Activated CD8-positive, alpha-beta memory T cell treated with anti-CD3 and anti-CD28 coated beads for 4 hours (primary cell): ENCODE measurements around the gene MAD1L1.
"Not testable (repeated sequence)": the region's sequence is repeated elsewhere in the genome, so short reads cannot be mapped to it uniquely, and the experiment has no call there.

Experiments used
- DNase-seq, 2 donors: peaks; one replicate each; pipeline ENCODE4 v3.0.0-alpha.2; 2020; ENCODE audit warnings: low read depth in 2 of 2

MAD1L1 gene

GRCh38 chr7:2004841-2005725, 227.7 kb downstream of the MAD1L1 start:
- no peak for DNase-seq

- no peak for DNase-seq
Measured at GRCh38 chr7:2003931-2004812, 228.6 kb downstream of the MAD1L1 start.

- no peak for DNase-seq
Measured at GRCh38 chr7:2003451-2003930, 229.3 kb downstream of the MAD1L1 start.

DNA sequence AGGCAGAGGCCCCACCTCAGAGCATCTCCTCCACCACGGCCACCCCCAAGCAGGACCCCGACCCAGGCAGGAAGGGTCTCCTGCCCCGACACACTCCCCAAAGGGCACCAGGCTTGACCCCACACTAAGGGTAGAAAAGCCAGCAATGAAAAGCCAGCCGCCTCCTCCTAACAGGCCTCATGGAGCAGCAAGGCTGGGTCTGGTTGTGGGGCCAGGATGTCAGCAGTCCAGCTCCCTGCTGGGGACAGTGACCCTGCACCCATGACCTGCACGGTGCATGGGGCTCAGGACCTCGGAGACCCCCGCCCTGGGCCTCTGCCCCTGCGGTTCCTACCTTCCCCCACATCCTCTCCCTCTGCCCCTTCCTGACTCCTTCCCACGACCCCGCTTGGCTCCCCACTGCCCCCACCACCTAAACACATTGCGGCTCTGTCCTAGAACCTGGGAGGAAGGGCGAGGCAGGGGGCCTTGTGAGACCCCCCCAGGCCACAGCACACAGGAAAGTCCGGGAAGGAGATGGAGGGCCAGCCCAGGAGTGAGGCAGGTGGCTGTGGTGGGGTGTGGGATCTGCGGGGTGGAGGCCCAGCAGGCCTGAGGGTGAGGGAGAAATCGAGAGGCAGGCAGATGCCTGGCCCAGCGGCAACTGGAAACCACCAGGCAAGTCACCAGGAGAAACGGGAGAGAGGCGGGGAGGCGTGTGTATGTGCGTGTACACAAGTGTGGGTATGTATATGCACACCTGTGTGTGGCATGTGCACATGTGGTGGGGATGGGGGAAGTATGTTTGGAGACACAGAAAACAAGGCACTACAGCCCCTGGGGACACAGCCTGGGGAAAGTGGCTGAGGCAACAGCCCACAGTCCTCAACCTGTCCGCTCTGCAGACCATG, 229.9 kb downstream of the MAD1L1 start:
- DNase-seq, result no peak

DNA sequence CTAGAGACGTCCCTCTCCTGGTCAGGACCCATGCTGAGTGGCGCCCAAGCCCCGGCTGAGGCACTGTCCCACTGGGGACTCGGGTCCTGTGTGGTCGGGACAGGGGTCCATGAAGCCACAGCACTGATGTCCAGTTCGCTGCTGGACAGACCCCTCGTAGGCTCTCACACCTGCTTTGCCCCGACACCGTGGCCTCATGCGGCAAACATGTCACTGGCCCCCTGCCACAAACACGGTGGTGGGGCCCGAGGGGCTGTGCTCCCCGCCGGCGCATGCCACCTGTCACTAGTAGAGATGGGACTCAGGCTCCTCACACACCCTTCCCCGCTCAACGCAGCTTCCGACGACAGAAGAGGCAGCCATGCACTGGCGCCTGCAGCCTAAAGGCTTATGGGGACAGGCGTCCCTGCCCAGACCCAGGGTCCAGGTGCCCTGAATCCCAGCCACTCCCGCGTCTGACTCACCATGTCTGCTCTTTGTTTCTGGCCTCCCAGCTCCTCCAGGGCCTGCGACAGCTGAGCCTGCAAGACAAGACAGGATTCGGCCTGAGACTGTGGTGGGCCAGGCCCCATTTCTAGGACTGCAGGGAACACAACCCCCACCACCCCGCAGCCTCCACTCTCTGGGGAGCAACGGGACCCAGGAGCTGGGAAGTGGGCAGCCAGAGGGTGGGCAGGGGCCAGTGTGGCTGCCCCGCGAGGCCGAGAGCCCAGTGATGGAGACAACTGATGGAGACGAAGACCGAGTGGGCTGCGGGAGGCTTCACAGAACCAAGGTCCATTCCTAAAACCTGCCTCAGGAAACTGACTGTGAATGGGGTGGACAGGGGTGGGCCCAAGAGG, 230.9 kb downstream of the MAD1L1 start:
- DNase-seq, result no peak

DNA sequence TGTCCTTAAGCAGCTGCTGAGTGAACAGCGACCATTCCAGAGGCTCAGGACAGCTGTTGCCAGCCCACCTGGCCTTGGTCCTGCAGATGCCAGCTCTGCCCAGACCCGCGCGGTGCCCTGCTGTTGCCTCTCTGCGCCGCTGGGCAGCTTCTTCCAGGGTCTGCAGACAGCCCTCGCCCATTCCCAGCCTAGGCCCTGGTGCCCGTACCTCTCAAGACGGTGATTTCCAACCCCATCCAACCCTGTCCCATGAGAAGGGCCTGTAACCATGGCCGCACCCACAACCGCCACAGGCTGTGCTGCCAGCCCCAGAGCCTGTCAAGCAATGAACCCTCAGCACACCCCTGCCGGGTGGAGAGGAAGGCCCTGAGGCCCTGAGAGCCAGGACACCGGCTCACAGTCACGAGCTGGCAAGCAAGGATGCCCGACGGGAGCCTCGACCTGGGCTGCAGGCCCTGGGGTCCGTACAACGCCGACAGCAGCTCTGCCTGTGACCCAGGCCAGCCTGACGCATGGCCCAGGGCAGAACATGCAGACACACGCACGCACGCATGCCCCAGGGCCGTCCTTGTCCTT, 231.9 kb downstream of the MAD1L1 start:
- no peak for DNase-seq

DNA sequence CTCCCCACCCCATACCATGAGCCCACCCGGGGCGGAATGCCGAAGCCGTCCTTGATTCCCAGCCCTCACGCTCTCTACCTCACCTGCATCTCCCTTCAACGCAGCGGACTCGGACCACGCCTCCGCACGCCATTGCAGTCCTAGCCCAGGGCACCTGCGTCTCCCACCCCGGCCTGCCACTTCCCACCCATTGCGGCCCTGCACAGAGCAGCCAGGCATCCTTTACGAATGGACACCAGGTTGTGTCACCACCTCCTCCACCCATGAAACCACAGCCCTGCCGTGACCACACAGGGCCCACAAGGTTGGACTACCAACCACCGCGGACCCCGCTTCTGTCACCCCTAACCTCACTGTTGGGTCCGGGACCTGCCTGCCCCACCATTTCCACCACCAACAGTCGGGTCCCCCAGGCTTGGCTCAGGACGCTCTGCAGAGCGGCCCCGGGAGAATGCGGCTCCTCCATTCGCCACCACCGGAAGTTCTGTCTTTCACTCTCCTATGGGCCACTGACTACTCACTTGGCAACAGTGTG, 232.5 kb downstream of the MAD1L1 start:
- no peak for DNase-seq

DNA sequence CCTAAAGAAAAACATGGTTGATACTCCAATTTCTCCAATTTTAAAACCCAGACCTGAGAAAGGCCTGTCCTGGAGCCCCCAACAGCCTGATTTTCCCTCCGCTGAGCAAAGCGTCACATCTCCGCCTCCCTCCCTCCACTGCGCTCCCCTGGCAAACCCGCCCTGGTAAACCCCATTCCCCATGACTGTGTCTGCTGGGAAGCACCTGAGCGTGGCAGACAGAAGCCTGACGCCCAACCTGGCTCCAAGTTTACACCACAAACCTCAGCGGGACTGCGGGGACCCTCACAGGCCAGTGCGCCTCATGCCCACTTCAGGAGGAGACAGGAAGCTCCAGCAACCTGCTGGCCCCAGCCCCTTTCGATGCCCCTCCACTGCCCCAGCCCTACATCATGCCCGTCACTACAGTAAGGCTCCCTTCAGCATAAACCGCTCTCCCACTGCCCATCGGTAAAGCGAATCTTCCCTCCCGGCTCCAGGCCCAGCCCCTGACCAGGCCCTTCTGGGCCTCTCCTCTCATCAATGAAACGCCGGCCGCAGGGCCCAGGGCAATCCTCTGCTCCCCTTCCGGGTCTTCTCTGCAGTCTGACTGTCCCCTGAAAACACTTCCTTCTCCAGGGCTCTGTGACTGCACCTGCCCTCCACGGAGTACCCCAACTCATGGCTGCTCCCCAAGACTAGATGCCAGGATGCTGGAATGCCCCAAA, 233.3 kb downstream of the MAD1L1 start:
- DNase-seq, result no peak

DNA sequence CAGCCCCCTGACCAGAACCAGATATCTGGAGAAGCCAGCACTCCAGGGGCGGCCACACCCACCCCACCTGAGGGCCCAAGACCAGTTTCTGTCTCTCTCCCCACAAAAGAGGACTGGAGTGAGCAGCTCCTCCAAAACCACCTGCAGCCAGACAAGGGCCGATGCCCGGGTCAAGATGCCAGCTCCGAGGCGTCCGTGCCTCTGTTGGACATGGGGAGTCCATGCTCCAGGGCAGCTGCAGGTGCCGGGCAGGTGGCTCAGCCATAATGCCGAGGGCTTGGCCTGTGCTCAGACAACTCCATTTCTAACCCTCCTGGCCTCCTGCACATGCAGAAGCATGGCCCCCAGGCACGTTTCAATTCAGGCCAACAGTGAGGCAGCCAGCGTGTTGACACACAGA, 234.6 kb downstream of the MAD1L1 start:
- DNase-seq, result no peak

- no peak for DNase-seq
Measured at GRCh38 chr7:1997537-1998076, 235.1 kb downstream of the MAD1L1 start.

- DNase-seq, result no peak
Measured at GRCh38 chr7:1996816-1997215, 235.9 kb downstream of the MAD1L1 start.

- not testable (repeated sequence) for DNase-seq
Measured at GRCh38 chr7:1995911-1996420, 236.8 kb downstream of the MAD1L1 start.

- DNase-seq, result no peak
Measured at GRCh38 chr7:1995426-1995825, 237.3 kb downstream of the MAD1L1 start.

DNA sequence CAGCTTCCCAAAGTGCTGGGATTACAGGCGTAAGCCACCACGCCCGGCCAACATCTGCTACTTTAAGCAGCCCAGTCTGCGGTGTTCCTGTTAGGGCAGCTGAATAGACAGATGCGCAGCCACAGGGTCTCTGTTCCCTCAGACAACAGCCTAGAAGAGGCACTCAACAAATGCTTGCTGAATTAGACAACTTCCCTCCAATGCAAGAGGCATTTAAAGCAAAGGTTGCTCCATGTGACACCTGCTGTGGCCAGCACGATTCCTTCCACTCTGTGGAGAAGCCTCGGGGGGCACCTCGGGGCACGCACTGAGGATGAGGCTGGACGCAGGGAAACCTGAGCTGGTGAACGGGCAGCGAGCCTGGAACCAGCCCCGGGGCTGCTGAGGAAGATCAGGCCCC, 237.8 kb downstream of the MAD1L1 start:
- DNase-seq, result no peak

- DNase-seq, result no peak
Measured at GRCh38 chr7:1993776-1994740, 238.7 kb downstream of the MAD1L1 start.

GRCh38 chr7:1993031-1993695, 239.6 kb downstream of the MAD1L1 start:
- no peak for DNase-seq

DNA sequence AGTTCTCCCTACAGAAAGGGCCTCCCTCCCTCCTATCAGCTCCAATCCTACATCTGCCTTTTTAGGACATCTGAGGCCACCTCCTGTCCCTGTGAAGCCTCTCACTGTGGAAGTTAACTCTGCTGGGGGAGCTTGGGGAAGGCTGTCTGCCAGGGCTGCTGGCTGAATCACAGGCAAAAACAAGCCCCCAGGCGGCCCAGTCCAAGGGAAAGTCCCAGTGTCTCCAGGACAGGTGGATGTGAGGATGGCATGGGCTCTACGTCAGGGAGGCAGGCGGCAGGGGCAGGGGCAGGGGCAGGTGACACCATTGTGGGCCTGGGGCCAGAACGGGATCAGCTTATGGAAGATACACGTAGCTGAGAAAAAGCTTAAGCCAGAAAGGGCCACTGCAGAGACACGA, 240.2 kb downstream of the MAD1L1 start:
- no peak for DNase-seq
